Right renal cortex interstitium (tissue), 3 donors: ENCODE results near the gene LHFPL3. TPM values are rescaled to one million over a fixed set of nuclear protein-coding genes. Genes with fewer than 3 reads are reported as not detected.
A peak's percentile ranks its signal among the peaks of the same experiment; 100 is the strongest.
"Not testable (repeated sequence)": the region's sequence is repeated elsewhere in the genome, so short reads cannot be mapped to it uniquely, and the experiment has no call there.

Source experiments
- DNase-seq, 3 donors: peaks; one replicate each; pipeline ENCODE4 v3.0.0-alpha.2; 2013; ENCODE audit warnings: low read depth in 3 of 3, low spot score in 2 of 3
- polyA plus RNA-seq, 3 donors: library from polyadenylated mRNA; unstranded; fragments of 120-200 nt; gene quantifications; one replicate each; pipeline ENCODE4 v1.2.1, GENCODE V29; 2013; ENCODE audit not compliant: insufficient read length in 3 of 3

LHFPL3 gene
- polyA plus RNA-seq, 3 donors, result 5.5 to 7.1 (median 6.6) TPM

- not testable (repeated sequence) for DNase-seq
Measured at GRCh38 chr7:104563350-104563901, 235.0 kb downstream of the LHFPL3 start.

- no peak for DNase-seq
Measured at GRCh38 chr7:104569751-104570150, 241.3 kb downstream of the LHFPL3 start.

DNA sequence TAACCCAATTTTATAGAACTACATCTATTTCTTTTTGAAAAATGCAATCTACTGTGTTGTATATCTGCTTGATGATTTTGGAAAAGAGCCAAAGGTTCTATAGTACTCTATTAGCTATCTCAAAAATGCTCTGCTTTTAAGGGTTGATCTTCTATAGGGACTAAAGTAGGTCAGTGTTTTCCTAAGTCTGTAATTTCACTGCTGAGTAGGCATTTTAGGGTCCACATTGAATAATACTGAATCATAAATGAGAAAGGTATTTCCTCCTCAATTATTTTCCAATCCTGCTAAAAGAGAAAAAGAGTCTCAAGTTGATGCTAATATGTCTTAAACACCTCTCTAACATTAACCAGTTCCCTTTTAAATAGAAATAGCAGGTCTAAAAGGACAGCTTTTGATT, 244.2 kb downstream of the LHFPL3 start:
- DNase-seq, result no peak

DNA sequence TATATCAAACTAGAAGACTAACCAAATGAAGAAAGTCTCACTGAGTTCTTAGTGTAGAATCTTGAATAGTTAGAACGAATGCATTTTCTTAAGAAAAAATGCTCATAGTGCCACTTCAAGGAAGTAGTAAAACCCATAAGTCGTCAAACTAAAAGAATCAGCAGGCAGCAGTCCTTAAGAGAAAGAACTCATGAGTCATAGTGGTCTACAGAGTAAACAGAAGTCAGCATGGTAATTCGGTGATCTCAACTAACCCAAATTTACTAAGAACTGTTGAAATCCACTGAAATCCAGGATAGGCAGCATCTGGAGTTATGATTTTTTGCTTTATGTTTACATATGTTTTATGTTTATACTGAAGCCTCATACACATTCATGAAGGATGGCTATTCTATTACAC, 256.2 kb downstream of the LHFPL3 start:
- no peak for DNase-seq

GRCh38 chr7:104595591-104595990, 267.2 kb downstream of the LHFPL3 start:
- DNase-seq, result not testable (repeated sequence)

DNA sequence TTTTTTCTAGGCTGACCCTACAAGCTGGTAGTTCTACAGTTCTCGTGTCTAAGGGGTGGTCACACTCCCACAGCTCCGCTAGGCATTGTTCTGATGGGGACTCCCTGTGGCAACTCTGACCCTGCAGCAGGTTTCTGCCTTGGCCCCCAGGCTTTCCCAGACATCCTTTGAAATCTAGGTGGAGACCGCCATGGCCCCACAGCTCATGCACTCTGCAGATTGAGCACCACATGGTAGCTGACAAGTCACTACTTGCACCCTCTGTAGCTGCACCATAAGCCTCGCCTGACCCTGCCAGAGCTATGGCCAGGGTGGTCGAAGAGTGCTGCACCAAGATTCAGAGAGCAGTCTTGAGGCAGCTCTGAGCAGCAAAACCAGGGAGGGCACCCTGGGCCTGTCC, 275.6 kb downstream of the LHFPL3 start:
- no peak for DNase-seq

GRCh38 chr7:104604706-104605105, 276.3 kb downstream of the LHFPL3 start:
- no peak for DNase-seq

GRCh38 chr7:104621321-104621720, 292.9 kb downstream of the LHFPL3 start:
- no peak for DNase-seq

GRCh38 chr7:104625956-104626355, 297.6 kb downstream of the LHFPL3 start:
- no peak for DNase-seq

- DNase-seq, result peak in 1 of 3 donors; percentile 38
Measured at GRCh38 chr7:104627516-104627915, 299.1 kb downstream of the LHFPL3 start.

GRCh38 chr7:104628017-104628416, 299.6 kb downstream of the LHFPL3 start:
- no peak for DNase-seq

- DNase-seq, result no peak
Measured at GRCh38 chr7:104629408-104629807, 301.0 kb downstream of the LHFPL3 start.

- DNase-seq, result no peak
Measured at GRCh38 chr7:104640506-104640905, 312.1 kb downstream of the LHFPL3 start.

- no peak for DNase-seq
Measured at GRCh38 chr7:104642560-104642959, 314.2 kb downstream of the LHFPL3 start.

GRCh38 chr7:104643587-104644217, 315.3 kb downstream of the LHFPL3 start:
- DNase-seq, result no peak

- no peak for DNase-seq
Measured at GRCh38 chr7:104650991-104651640, 322.7 kb downstream of the LHFPL3 start.

DNA sequence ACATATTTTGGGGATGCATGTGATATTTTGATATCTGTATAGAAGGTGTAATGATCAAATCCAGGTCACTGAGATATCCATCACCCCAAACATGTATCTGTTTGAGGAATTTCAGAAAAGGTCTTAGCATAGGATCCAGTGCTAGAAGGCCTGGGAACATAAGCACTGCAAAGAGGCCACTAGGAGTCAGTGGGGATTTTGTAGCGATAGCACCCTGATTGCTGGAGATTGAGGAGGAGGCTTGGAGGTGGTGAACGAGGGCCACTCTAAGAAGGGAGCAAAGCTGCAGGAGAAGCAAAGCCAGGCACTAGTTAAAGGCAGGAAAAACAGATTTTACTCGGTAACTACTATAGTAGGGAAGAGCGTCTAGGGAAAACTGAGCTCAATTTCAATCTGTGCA, 324.0 kb downstream of the LHFPL3 start:
- DNase-seq, result no peak

DNA sequence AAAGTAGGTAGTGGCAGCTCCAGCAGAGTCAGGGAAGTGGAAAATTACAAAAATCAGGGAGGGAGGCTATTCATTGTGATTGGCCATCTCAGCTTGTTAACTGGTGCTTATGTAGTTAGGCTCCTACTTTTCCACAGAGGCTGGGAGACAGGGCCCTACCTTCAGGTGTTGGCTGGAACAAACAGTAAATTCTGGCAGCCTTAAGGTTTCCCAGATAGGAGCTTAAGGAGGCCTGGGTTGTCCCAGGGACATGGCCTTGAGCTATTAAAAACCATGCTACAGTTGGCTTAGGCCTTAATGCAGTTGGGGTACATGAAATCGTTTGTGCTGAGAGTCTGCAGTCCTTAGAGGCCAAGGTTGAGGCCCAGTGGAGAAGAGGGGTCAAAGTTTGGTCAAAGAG, 324.5 kb downstream of the LHFPL3 start:
- DNase-seq, result no peak

DNA sequence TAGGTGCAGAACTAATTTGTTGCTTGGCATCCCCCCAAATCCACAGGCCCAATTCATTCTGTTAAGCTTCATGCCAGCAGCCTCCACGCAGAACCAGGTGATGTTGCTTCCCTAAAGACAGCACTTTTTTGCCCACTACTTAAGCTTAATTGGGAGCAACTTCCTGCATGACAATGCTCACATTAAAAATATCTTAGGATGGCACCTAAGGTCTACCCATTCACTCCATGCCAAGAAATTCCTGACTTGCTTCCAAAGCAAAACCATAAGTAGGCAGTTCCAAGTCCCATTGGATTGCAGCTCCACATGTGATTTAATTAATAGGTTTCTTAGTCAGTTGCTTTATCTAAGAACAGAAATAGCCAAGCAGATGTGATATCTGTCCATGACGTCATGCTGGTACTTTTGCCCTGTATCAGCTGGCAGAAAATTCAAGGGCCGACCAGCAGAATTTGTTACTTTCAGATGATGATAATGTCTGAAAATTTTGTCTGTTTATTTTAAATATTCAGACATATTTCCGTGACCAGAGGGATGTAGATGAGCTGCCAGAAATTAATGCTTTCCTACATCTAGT, 325.5 kb downstream of the LHFPL3 start:
- no peak for DNase-seq

DNA sequence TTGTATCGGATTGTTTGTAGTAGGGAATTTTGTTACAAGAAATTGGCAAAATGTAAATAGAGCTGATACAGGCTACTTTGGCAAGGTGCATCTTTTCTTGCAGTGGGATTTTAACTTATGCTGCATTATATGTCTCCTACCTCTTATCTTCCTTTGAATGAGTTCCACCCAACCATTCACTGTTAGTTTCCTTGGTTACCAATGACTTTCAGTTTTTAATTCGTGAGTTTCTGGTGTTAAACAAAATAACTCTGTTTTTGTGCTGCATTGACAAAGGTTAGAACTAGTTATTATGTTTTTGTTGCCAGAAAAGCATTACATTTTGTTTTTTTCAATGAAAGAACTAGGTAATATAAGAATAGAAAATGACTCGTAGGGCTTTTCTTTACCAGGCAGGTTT, 327.2 kb downstream of the LHFPL3 start:
- no peak for DNase-seq

GRCh38 chr7:104656467-104656866, 328.1 kb downstream of the LHFPL3 start:
- no peak for DNase-seq

- DNase-seq, result no peak
Measured at GRCh38 chr7:104657134-104657533, 328.7 kb downstream of the LHFPL3 start.
